WI38 (cell line): ENCODE data around the gene EMP2.

Experiments
- H3K4me3 ChIP-seq: 2 replicates; pipeline ENCODE4 v1.5.1; 2011; ENCODE audit warnings: low read depth, mild to moderate bottlenecking, control low read depth, low read length
- TF ChIP-seq, protein P1 (sequence below): IDR thresholded peaks from 2 replicates; pipeline ENCODE4 v1.5.1; 2012; ENCODE audit warnings: low read depth, mild to moderate bottlenecking, control low read depth, low read length

The EMP2 gene

DNA sequence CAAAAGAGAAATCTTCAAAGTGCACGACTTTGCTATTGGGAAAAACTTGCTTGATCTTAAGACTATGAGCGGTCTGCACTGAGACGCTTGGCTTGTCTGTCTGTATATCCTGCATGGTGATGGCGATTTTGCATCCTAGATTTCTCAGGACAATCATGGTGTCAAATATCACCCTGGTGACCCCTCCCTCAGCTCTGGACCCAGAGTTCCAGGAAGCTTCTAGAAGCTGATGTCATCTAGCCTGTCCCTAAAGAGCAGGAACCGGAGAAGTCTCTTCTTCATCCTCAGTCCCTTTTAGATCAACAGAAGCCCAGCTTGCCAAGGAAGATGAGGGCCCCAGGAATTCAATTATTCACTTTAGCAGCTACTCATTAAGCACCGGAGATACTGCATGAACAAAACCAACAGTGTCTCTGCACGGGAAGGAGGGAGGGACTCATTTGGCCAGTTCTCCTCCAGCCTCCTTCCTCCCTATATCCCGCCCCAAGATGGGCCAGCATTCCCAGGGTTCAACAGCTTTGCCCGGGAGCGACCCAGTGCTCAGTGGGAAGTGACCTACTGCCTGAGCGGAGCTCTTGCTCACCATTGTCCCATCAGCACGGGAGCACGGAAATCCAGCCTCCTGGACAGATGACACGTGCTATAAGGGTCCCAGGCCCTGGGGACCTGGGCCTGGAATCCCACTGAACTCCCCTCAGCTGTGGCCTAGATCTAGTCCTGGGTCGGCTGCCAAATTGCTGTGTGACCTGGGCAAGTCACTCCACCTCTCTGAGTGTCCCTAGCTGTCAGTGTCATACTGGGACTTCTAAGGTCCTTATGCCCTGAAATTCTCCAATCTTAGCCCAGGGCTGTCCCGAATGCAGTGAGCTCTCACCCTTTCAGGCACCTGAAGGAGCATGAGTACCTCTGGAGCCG is 3.8 kb downstream of the EMP2 start:
- TF ChIP-seq, protein P1, sequence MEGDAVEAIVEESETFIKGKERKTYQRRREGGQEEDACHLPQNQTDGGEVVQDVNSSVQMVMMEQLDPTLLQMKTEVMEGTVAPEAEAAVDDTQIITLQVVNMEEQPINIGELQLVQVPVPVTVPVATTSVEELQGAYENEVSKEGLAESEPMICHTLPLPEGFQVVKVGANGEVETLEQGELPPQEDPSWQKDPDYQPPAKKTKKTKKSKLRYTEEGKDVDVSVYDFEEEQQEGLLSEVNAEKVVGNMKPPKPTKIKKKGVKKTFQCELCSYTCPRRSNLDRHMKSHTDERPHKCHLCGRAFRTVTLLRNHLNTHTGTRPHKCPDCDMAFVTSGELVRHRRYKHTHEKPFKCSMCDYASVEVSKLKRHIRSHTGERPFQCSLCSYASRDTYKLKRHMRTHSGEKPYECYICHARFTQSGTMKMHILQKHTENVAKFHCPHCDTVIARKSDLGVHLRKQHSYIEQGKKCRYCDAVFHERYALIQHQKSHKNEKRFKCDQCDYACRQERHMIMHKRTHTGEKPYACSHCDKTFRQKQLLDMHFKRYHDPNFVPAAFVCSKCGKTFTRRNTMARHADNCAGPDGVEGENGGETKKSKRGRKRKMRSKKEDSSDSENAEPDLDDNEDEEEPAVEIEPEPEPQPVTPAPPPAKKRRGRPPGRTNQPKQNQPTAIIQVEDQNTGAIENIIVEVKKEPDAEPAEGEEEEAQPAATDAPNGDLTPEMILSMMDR = no peak
- no peak overlapping the region for H3K4me3 ChIP-seq

DNA sequence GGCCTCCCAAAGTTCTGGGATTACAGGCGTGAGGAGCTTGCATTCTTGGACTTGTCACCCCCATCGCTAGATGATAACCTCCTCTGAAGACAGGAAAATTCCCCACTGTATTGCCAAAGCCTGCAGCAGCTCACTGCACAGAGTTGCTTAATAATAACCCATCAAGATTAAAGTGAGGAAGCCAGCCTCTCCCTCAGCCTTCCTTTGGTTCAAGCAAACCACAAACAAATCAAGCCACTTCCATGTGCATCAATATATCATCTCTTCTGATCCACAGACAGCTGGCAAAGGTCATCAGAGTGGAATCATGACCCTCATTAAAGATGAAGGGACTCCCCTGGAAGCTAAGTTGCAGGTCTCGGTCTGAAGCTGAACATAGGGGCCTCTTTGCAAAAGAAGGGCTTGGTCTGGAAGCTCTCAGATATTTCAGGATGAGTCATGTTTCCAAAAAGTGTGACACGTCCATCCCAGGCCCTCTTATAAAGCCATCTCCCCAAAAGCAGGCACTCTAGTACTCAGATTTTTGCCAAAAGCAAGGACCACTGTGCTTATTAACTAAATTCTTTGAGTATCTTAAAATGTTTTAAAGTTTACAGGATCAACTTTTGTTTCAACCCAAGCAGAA is 4.8 kb downstream of the EMP2 start:
- no peak overlapping the region for H3K4me3 ChIP-seq
- TF ChIP-seq, protein P1 = no peak

DNA sequence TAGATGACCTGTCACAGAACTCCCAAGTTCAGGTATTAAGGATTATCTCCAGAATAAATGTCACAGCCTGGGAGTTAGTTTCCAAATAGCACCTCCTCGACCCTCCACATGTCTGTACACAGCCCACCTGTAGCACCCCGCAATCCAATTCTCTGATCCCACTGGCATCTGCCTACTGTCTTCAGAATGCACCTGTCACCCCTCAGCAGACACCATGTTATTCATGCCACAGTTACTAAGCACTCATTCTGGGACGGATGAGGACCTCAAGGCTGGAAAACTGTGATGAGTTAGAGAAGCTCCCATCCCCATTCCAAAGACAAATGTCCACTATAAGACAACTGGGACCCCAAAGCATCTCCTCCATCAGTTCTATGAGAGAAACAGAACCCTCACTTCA is 7.8 kb downstream of the EMP2 start:
- H3K4me3 ChIP-seq = no peak overlapping the region
- TF ChIP-seq, protein P1 = no peak

DNA sequence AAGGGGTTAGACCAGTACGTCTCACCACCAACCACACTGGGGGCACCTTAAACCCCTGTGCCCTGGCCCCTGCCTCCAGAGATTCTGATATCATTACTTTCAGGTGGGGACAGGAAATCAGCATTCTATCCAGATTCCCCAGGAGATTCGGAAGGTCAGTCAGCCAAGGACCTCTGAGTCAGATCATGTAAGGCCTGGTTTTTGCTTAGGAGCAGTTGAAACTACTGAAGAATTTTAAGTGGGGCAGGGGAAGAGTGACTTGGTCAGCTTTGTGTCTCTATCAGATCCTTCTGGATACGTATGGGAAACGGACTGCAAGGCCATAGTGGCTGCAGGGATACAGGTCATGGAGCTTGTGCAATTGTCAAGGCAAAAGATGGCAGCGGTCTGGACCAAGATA is 9.0 kb downstream of the EMP2 start:
- TF ChIP-seq, protein P1 = no peak
- no peak overlapping the region for H3K4me3 ChIP-seq

DNA sequence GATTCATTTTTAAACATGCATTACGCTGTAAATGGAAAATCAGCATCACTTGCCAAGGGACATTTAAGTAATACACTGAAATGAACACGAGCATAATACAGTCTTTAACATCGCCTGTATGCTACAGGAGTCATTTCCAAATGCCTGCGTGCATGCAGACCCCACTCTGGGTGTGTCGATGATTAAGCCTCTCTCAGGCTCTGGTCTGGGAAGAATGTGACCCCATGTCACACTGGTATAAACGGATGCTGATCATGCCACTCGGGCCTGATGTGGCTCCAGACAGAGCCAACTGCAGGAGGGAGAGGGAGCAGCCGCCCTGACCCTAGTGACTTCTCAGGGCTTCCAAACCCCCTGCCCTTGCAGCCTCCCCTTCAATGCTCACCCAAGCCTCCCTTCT is 10.8 kb downstream of the EMP2 start:
- no peak overlapping the region for H3K4me3 ChIP-seq
- TF ChIP-seq, protein P1 = no peak

DNA sequence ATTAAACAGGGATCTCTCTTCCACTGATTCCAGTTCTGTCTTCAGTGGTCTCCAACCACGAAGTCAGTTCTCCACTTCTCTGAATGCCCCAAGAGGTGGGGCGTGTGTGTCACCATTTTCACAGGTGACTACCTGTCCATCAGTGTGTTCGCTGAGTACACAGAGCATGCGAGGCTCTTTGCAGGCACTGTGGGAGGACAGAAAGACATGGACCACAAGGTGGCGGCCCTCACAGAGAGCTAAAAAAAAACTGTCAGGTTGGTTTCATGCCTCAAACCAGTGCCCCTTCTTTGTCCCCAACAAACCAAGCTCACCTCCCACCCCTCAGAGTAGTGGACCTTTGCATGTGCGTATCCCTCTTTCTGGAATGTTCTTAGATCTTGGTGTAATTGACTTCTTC is 13.8 kb downstream of the EMP2 start:
- H3K4me3 ChIP-seq = no peak overlapping the region
- TF ChIP-seq, protein P1 = no peak

DNA sequence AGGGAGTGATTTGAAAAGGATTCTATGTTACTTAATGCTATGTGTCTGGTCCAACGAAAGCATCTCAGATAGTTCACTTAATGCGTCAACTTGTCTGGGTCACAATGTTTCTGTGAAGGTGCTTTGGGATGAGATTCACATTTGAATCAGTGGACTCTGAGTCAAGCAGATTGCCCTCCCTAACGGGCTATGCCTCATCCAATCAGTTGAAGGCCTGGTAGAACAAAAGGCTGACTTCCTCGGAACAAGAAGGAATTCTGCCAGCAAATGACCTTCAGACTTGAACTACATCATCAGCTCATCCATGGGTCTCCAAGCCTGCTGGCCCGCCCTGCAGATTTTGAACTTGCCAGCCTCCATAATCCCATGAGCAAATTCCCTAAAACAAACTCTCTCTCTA is 15.2 kb downstream of the EMP2 start:
- no peak overlapping the region for H3K4me3 ChIP-seq
- TF ChIP-seq, protein P1 = no peak
